ENCODE measurements around the gene SFTA2. TPM values are rescaled to one million over a fixed set of nuclear protein-coding genes. Genes with fewer than 3 reads are reported as not detected.

The SFTA2 gene
- total and polyA plus RNA-seq, 2 experiments from 2014 or later, result 8.8 TPM; not detected in 1

DNA sequence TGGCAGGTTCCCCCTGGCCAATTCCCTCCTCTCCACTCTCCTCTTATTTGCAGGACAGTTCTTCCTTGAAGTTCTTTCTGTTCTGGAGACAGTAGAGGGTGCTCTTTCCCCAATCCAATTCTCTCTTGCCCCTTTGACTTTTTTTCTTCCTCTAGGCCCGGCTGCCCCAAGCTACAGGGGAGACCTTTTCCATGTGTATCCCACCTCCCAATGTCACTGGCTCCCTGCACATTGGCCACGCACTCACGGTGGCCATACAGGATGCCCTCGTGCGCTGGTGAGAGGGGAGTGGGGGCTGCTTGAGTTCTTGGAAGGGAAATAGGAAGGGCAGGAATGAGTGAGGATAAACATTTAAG lies 16.4 kb downstream of the SFTA2 start:
- DNase-seq (ENCODE audit: low spot score), result peak; percentile 74
- Histone ChIP-seq H3K79me2 (no peaks in the 10 kb centered on the region), H3K36me3 (replicated peaks; ENCODE audit: insufficient read depth, low read depth) (no peaks in the 10 kb centered on the region), H4K20me1 (ENCODE audit: insufficient read depth, poor library complexity, severe bottlenecking) (no peaks in the 10 kb centered on the region), H3K4me1 (ENCODE audit: insufficient read depth) (peaks cover 14% of the 10 kb centered on the region), H3K27ac (peak overlapping the region; percentile 90), H2AFZ (no peak overlapping the region), H3K4me2 (peak overlapping the region; percentile 84), H3K27me3 (no peaks in the 10 kb centered on the region), H3K9me2 (replicated peaks; ENCODE audit: insufficient read depth) (no peaks in the 10 kb centered on the region), H3K9me3 (ENCODE audit: low read depth) (no peaks in the 10 kb centered on the region), H3K4me3 (no peak overlapping the region)
- WGBS (ENCODE audit: low lambda C conversion rate, missing lambda C conversion rate), result 33% methylated on average over 5 of the region's 5 CpGs
- TF ChIP-seq, protein P1, sequence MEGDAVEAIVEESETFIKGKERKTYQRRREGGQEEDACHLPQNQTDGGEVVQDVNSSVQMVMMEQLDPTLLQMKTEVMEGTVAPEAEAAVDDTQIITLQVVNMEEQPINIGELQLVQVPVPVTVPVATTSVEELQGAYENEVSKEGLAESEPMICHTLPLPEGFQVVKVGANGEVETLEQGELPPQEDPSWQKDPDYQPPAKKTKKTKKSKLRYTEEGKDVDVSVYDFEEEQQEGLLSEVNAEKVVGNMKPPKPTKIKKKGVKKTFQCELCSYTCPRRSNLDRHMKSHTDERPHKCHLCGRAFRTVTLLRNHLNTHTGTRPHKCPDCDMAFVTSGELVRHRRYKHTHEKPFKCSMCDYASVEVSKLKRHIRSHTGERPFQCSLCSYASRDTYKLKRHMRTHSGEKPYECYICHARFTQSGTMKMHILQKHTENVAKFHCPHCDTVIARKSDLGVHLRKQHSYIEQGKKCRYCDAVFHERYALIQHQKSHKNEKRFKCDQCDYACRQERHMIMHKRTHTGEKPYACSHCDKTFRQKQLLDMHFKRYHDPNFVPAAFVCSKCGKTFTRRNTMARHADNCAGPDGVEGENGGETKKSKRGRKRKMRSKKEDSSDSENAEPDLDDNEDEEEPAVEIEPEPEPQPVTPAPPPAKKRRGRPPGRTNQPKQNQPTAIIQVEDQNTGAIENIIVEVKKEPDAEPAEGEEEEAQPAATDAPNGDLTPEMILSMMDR (IDR thresholded peaks at IDR 0.05; ENCODE audit: poor library complexity), result peak; percentile 69
- TF ChIP-seq EZH2phosphoT487 (IDR thresholded peaks at IDR 0.05; ENCODE audit: low read depth, severe bottlenecking, unreplicated experiment), result no peak
- no peak for TF ChIP-seq EZH2 (IDR thresholded peaks at IDR 0.05; ENCODE audit: borderline replicate concordance)

DNA sequence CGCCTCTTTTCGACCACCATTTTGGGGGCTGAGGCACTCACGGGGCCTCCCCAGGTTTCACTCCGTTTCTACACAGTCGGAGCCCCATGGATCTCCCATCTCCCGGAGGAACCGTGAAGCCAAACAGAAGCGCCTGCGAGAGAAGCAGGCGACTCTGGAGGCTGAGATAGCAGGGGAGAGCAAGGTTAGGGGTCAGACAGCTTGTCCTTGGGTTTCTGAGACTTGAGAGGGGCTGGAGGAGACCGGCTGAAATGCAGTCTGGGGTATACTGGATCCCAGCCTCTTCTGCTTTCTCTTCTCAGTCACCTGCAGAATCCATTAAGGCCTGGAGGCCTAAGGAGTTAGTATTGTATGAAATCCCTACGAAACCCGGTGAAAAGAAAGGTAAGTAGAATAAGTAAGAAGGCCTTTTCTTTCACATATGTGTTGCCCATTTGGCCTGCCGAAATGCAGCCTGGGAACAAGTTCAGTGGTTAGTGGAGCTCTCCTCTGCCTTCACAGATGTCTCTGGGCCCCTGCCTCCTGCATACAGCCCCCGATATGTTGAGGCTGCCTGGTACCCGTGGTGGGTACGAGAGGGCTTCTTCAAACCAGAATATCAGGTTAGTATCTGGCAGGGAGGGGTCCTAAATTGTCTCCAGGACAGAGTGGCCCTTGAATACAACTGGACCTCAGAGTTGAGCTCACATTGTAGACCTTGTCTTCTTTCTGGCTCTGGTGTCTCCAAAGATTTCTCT lies 16.9 kb downstream of the SFTA2 start:
- Histone ChIP-seq H4K20me1 (ENCODE audit: insufficient read depth, poor library complexity, severe bottlenecking) (no peaks in the 10 kb centered on the region), H3K4me2 (peak overlapping the region; percentile 84), H3K9me3 (ENCODE audit: low read depth) (no peaks in the 10 kb centered on the region), H3K36me3 (replicated peaks; ENCODE audit: insufficient read depth, low read depth) (no peaks in the 10 kb centered on the region), H3K27ac (peak overlapping the region; percentile 90), H3K9me2 (replicated peaks; ENCODE audit: insufficient read depth) (no peaks in the 10 kb centered on the region), H3K4me1 (ENCODE audit: insufficient read depth) (peaks cover 14% of the 10 kb centered on the region), H3K4me3 (no peak overlapping the region), H3K79me2 (no peaks in the 10 kb centered on the region), H3K27me3 (no peaks in the 10 kb centered on the region), H2AFZ (peak overlapping the region; percentile 75)
- 71% methylated on average over 17 of the region's 17 CpGs for WGBS (ENCODE audit: low lambda C conversion rate, missing lambda C conversion rate)
- TF ChIP-seq, protein P1 (IDR thresholded peaks at IDR 0.05; ENCODE audit: poor library complexity), result no peak
- DNase-seq (ENCODE audit: low spot score), result no peak

DNA sequence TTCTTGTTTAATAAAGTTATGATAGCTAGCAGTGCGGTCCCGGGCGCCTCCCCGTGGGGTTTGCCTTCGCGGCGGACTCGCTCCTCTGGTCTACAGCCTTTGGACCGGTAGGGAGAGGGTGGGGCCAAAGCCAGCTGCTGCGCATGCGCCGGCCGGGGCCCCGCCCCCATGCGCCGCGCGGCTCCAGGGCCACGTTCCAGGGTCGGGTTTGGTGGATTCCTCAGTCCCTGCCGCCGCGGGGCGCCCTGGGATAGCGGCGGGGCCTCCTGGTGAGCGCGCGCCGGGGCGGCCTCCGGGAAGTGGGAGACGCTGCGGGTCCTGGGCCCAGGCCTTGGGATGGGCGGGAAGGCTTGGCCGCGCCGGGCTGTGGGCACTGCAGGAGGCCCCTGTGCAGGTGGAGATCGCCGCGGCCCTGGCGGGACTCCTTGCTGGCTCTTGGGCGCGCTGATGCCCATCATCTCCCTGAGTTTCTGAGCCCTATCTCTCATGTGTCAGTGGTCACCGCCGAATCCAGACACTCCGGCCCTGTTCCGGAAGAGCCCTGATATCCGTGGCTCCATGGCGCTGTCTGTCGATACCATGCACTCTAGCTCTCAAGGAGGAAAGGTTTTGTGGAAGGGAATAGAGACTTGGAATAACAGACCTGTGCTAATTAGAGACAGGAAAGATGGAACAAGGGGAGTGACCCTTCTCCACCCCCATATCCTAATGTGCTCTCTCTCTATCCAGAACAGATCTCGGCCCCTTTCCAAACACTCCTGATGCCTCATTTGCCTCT lies 17.7 kb downstream of the SFTA2 start, which contains the start of gene VARS2:
Gene VARS2 (plus strand): TSS at position 163 of the 778 bp plus-strand sequence. CDS start 599 bp downstream, at position 762.
- Histone ChIP-seq H3K9me2 (replicated peaks; ENCODE audit: insufficient read depth) (no peaks in the 10 kb centered on the region), H3K9me3 (ENCODE audit: low read depth) (no peaks in the 10 kb centered on the region), H2AFZ (peak within 1 kb of the TSS; percentile 75), H3K27me3 (no peaks in the 10 kb centered on the region), H3K4me2 (peak within 1 kb of the TSS; percentile 84), H3K36me3 (replicated peaks; ENCODE audit: insufficient read depth, low read depth) (no peaks in the 10 kb centered on the region), H3K4me3 (peak within 1 kb of the TSS; percentile 16), H3K4me1 (ENCODE audit: insufficient read depth) (peaks cover 14% of the 10 kb centered on the region), H3K79me2 (peaks cover 4% of the 10 kb centered on the region), H4K20me1 (ENCODE audit: insufficient read depth, poor library complexity, severe bottlenecking) (no peaks in the 10 kb centered on the region), H3K27ac (peak within 1 kb of the TSS; percentile 90)
- TF ChIP-seq EZH2phosphoT487 (IDR thresholded peaks at IDR 0.05; ENCODE audit: low read depth, severe bottlenecking, unreplicated experiment) (no peak), EZH2 (IDR thresholded peaks at IDR 0.05; ENCODE audit: borderline replicate concordance) (no peak)
- TF ChIP-seq, protein P1 (IDR thresholded peaks at IDR 0.05; ENCODE audit: poor library complexity), result peak; percentile 39
- 5% methylated on average over 39 of the region's 52 CpGs for WGBS (ENCODE audit: low lambda C conversion rate, missing lambda C conversion rate)
- peak; percentile 97 for DNase-seq (ENCODE audit: low spot score)
